ENCODE measurements around the gene GPNMB. TPM values are rescaled to one million over a fixed set of nuclear protein-coding genes. Genes with fewer than 3 reads are reported as not detected.

The GPNMB gene
- total RNA-seq, 1 donor from 2014 or later = 2.7 TPM

DNA sequence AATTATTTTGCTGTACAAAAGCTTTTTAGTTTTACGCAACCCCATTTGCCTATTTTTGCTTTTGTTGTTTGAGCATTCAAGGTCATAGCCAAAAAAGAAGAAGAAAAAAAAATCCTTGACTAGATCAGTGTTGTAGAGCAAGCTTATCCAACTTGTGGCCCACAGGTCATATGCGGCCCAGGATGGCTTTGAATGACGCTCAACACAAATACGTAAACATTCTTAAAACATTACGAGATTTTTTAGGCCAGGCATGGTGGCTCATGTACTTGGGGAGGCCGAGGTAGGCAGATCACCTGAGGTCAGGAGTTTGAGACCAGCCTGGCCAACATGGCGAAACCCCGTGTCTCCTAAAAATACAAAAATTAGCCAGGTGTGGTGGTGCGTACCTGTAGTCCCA, 44.4 kb downstream of the GPNMB start:
- TF ChIP-seq, protein P1, sequence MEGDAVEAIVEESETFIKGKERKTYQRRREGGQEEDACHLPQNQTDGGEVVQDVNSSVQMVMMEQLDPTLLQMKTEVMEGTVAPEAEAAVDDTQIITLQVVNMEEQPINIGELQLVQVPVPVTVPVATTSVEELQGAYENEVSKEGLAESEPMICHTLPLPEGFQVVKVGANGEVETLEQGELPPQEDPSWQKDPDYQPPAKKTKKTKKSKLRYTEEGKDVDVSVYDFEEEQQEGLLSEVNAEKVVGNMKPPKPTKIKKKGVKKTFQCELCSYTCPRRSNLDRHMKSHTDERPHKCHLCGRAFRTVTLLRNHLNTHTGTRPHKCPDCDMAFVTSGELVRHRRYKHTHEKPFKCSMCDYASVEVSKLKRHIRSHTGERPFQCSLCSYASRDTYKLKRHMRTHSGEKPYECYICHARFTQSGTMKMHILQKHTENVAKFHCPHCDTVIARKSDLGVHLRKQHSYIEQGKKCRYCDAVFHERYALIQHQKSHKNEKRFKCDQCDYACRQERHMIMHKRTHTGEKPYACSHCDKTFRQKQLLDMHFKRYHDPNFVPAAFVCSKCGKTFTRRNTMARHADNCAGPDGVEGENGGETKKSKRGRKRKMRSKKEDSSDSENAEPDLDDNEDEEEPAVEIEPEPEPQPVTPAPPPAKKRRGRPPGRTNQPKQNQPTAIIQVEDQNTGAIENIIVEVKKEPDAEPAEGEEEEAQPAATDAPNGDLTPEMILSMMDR (IDR thresholded peaks at IDR 0.05; ENCODE audit: unreplicated experiment) = no peak
- H3K4me3 Mint-ChIP-seq = no peak overlapping the region
- no peak overlapping the region for H3K27ac Mint-ChIP-seq
- H3K4me1 Mint-ChIP-seq = peaks cover 3% of the 10 kb centered on the region
- no peaks in the 10 kb centered on the region for H3K27me3 Mint-ChIP-seq (ENCODE audit: low read depth)
- no peaks in the 10 kb centered on the region for H3K9me3 Mint-ChIP-seq
- H3K36me3 Mint-ChIP-seq = no peaks in the 10 kb centered on the region
- DNase-seq (ENCODE audit: low spot score in 2 of 2, unreplicated experiment in 2 of 2) = no peak

DNA sequence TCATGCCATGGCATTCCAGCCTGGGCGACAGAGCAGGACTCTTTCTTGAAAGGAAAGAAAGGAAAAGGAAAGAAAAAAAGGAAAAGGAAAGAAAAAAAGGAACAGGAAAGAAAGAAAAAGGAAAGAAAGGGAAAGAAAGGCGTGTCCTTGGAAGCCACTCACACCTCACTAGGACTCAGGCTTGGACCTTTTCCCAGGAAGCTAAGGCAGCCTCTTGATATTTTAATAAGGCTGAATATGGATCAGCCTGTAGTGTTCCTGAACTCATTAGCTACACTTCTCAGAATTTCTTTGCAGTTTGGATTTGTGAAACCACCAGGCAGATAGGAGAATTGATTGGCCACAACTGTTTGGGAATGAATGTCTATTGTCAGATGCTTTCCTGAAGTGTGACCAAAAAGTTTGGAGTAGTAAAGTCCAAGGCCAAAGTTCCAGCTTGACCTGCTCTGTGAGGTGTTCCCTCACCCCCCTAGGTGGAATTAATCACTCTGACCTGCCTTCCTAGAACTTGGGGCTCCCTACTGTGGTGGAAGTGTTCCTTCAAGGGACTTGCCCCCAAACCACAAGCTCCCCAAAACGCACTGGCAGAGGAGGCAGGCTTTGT, 45.5 kb downstream of the GPNMB start:
- Mint-ChIP-seq H3K4me3 (no peak overlapping the region), H3K4me1 (peaks cover 5% of the 10 kb centered on the region)

DNA sequence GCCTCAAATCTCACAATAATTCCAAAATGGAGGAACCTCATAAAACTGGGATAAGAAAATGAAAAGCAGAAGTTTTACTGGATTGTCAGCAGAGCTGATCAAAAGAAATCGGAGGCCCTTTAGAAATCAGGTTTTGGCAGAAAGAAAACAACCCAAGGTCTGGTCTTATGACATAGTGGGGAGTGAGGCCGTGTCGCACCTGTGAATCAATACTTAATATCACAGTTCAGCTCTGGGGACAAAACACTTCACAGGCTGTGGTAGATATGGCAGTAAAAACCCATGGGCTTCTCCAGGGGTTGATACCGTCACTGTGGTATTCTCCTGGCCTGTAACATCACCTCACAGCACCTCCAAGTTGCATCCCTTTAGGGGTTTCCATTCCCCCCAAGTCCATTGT, 46.0 kb downstream of the GPNMB start:
- no peaks in the 10 kb centered on the region for H3K27me3 Mint-ChIP-seq (ENCODE audit: low read depth)
- no peaks in the 10 kb centered on the region for H3K36me3 Mint-ChIP-seq
- H3K4me1 Mint-ChIP-seq = peaks cover 5% of the 10 kb centered on the region
- TF ChIP-seq, protein P1 (IDR thresholded peaks at IDR 0.05; ENCODE audit: unreplicated experiment) = no peak
- H3K27ac Mint-ChIP-seq = no peak overlapping the region
- H3K4me3 Mint-ChIP-seq = no peak overlapping the region
- H3K9me3 Mint-ChIP-seq = no peaks in the 10 kb centered on the region
- DNase-seq (ENCODE audit: low spot score in 2 of 2, unreplicated experiment in 2 of 2) = no peak

More for the DNA sequence above, 45.5 kb downstream of the GPNMB start:
- Mint-ChIP-seq H3K27ac (no peak overlapping the region), H3K9me3 (no peaks in the 10 kb centered on the region), H3K36me3 (no peaks in the 10 kb centered on the region), H3K27me3 (ENCODE audit: low read depth) (no peaks in the 10 kb centered on the region)
- DNase-seq (ENCODE audit: low spot score in 2 of 2, unreplicated experiment in 2 of 2) = no peak
- TF ChIP-seq, protein P1 (IDR thresholded peaks at IDR 0.05; ENCODE audit: unreplicated experiment) = no peak

DNA sequence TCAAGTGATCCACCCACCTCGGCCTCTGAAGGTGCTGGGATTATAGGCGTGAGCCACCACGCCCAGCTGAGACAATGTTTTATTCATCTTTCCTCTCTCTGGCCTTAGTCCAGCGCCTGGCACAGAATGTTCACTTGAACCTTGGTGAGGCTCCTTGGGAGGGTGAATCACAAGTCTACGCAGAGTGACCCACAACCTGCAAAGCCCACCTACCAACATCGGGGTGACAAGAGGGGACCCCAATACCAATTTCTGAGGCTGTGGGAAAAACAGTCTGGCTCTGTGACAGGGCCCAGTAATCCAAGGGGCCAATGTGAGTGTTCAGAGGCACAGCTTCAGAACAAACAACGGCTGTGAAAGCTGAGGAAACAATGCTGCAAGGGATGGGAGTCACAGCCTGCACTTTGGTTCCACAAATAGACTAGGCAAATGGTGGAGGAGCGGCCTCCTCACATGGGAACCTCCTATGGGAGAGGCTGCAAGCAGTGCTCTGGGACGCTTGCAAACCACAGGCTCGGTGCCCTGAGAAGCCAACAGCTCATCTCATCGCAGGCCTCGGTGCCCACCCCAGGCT, 47.0 kb downstream of the GPNMB start:
- H3K27ac Mint-ChIP-seq = no peak overlapping the region
- H3K4me3 Mint-ChIP-seq = no peak overlapping the region
- no peak for DNase-seq (ENCODE audit: low spot score in 2 of 2, unreplicated experiment in 2 of 2)
- H3K4me1 Mint-ChIP-seq = peaks cover 13% of the 10 kb centered on the region
- no peaks in the 10 kb centered on the region for H3K9me3 Mint-ChIP-seq
- TF ChIP-seq, protein P1 (IDR thresholded peaks at IDR 0.05; ENCODE audit: unreplicated experiment) = no peak
- H3K27me3 Mint-ChIP-seq (ENCODE audit: low read depth) = no peaks in the 10 kb centered on the region
- H3K36me3 Mint-ChIP-seq = no peaks in the 10 kb centered on the region

DNA sequence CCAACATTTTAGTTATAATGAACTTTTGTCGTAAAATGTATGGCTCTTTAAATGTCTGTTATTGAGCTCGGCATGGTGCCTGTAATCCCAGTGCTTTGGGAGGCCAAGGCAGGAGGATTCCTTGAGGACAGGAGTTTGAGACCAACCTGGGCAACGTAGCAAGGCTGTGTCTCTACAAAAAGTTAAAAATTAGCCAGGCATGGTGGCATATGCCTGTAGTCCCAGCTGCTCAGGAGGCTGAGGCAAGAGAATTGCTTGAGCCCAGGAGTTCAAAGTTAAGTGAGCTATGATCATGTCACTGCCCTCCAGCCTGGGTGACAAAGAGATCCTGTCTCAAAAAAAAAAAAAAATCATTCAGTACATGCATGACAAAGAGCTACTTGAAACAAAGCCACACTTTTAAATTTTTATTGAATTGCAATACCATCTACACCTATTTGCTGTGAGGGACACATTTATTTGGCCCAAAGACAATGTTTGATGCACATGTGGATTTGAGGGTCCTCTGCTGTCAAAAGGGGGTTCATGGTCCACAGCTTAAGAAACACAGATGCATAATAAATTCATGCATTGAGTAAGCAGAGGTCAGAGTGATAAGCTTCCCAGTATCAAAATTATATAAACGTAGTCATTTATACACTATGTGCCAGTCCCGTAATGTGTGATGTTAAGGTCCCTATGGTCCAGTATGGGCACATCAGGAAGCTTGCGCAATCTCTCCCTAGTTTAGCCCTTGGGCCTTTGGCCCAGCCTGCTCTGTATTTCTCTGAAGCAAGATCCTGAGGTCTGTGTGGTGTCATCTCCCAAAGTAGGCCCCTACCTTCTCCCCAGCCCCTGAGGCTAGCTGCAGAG, 48.2 kb downstream of the GPNMB start:
- H3K27ac Mint-ChIP-seq = no peak overlapping the region
- H3K4me1 Mint-ChIP-seq = peaks cover 19% of the 10 kb centered on the region
- H3K4me3 Mint-ChIP-seq = no peak overlapping the region
- TF ChIP-seq, protein P1 (IDR thresholded peaks at IDR 0.05; ENCODE audit: unreplicated experiment) = no peak
- H3K9me3 Mint-ChIP-seq = no peaks in the 10 kb centered on the region
- no peaks in the 10 kb centered on the region for H3K27me3 Mint-ChIP-seq (ENCODE audit: low read depth)
- no peak for DNase-seq (ENCODE audit: low spot score in 2 of 2, unreplicated experiment in 2 of 2)
- H3K36me3 Mint-ChIP-seq = no peaks in the 10 kb centered on the region

All from mesothelial cell of epicardium (in vitro differentiated cells).